Lower leg skin (tissue), 3 donors: ENCODE measurements around the gene UBA6.

ENCODE experiments used
- CTCF ChIP-seq, 3 donors: fragments of 450-650 bp; IDR thresholded peaks; one replicate each; pipeline ENCODE4 v1.5.1; 2016; ENCODE audit warnings: antibody characterized with exemption in 3 of 3, mild to moderate bottlenecking in 3 of 3, moderate library complexity in 2 of 3
- POLR2A ChIP-seq, 2 donors: fragments of 450-650 bp; IDR thresholded peaks; one replicate each; pipeline ENCODE4 v1.6.1; 2016 to 2017; ENCODE audit warnings: antibody characterized with exemption in 2 of 2, mild to moderate bottlenecking in 1 of 2, moderate library complexity in 1 of 2

GRCh38 chr4:67604029-67604381, 97.0 kb downstream of the UBA6 start:
- TF ChIP-seq CTCF (IDR thresholded peaks at IDR 0.05) (no peak), POLR2A (IDR thresholded peaks at IDR 0.05) (no peak)
